ENCODE results near the gene KCNJ18. TPM values are rescaled to one million over a fixed set of nuclear protein-coding genes. Genes with fewer than 3 reads are reported as not detected.
"Not testable (repeated sequence)": the region's sequence is repeated elsewhere in the genome, so short reads cannot be mapped to it uniquely, and the experiment has no call there.

The KCNJ18 gene
- total RNA-seq, 1 experiment from 2014 or later, result not detected

- H4K20me1 ChIP-seq (ENCODE audit: control insufficient read depth, insufficient read depth, insufficient read length); H4K8ac ChIP-seq (replicated peaks; ENCODE audit: insufficient read length, low read depth, low read length); H3K4me1 ChIP-seq (ENCODE audit: insufficient read depth, low read length); H3T11ph ChIP-seq (ENCODE audit: low read length); DNase-seq; H2BK5ac ChIP-seq (ENCODE audit: insufficient read length, low read length); H3K23me2 ChIP-seq (ENCODE audit: insufficient read length, low read depth, low read length, poor library complexity, severe bottlenecking); H3K79me1 ChIP-seq (ENCODE audit: insufficient read depth, low read depth, low read length, poor library complexity, severe bottlenecking); H3K14ac ChIP-seq (ENCODE audit: insufficient read depth, low read length); H3K4me3 Mint-ChIP-seq; H4K91ac ChIP-seq (ENCODE audit: insufficient read length, low read depth, low read length); H3K4me1 Mint-ChIP-seq; H3K79me2 ChIP-seq (ENCODE audit: insufficient read depth, low read length); H3K27me3 ChIP-seq (ENCODE audit: insufficient read depth, low read length); H2AK5ac ChIP-seq (ENCODE audit: insufficient read length, low read length); H3K9ac ChIP-seq (ENCODE audit: extremely low read depth, insufficient read length, low read length); H3K27me3 Mint-ChIP-seq (ENCODE audit: low read depth); H4K5ac ChIP-seq (ENCODE audit: insufficient read length, low read depth, low read length); H3K4me2 ChIP-seq (ENCODE audit: insufficient read depth, insufficient read length, low read length); H3K27ac ChIP-seq (ENCODE audit: insufficient read length, low read depth, low read length); H2BK20ac ChIP-seq (ENCODE audit: low read depth, low read length, poor library complexity, severe bottlenecking); H2BK15ac ChIP-seq (ENCODE audit: low read depth, low read length); H2AFZ ChIP-seq (ENCODE audit: low read length); H3K18ac ChIP-seq (ENCODE audit: insufficient read length, low read depth, low read length); H3K23ac ChIP-seq (ENCODE audit: insufficient read length, low read depth, low read length); H2BK120ac ChIP-seq (ENCODE audit: low read depth, low read length, poor library complexity, severe bottlenecking); H3K4ac ChIP-seq (ENCODE audit: low read depth, low read length); H3K56ac ChIP-seq (ENCODE audit: insufficient read length, low read depth, low read length); H2BK12ac ChIP-seq (ENCODE audit: insufficient read length, low read depth, low read length); H3K27ac Mint-ChIP-seq: not testable (repeated sequence)
- peaks cover 48% of the 10 kb centered on the region for H3K9me3 ChIP-seq (ENCODE audit: control insufficient read depth, low read depth, low read length)
- no CpG with 5 or more reads among the region's 17 CpGs for WGBS (ENCODE audit: extremely low coverage, insufficient read length, low lambda C conversion rate)
- Mint-ChIP-seq H3K36me3 (ENCODE audit: insufficient read depth in 1 of 3, low read depth in 3 of 3) (peaks cover 13 to 32% (median 19%) of the 10 kb centered on the region in 3 experiments; a peak in 6 of 7 replicates), H3K9me3 (peaks cover 67 to 79% of the 10 kb centered on the region in 2 experiments)
Observed at GRCh38 chr17:21707711-21708611, 15.6 kb downstream of the KCNJ18 start.

- not testable (repeated sequence) for H3K4me3 Mint-ChIP-seq; H3K4me1 Mint-ChIP-seq; H3T11ph ChIP-seq (ENCODE audit: low read length); H3K27ac Mint-ChIP-seq; H4K91ac ChIP-seq (ENCODE audit: insufficient read length, low read depth, low read length); H3K9ac ChIP-seq (ENCODE audit: extremely low read depth, insufficient read length, low read length); H2AK5ac ChIP-seq (ENCODE audit: insufficient read length, low read length); H3K27ac ChIP-seq (ENCODE audit: insufficient read length, low read depth, low read length); H3K79me1 ChIP-seq (ENCODE audit: insufficient read depth, low read depth, low read length, poor library complexity, severe bottlenecking); H4K8ac ChIP-seq (replicated peaks; ENCODE audit: insufficient read length, low read depth, low read length); H2BK12ac ChIP-seq (ENCODE audit: insufficient read length, low read depth, low read length); H2BK20ac ChIP-seq (ENCODE audit: low read depth, low read length, poor library complexity, severe bottlenecking); H3K27me3 ChIP-seq (ENCODE audit: insufficient read depth, low read length); H3K27me3 Mint-ChIP-seq (ENCODE audit: low read depth); DNase-seq; H3K4me2 ChIP-seq (ENCODE audit: insufficient read depth, insufficient read length, low read length); H3K4me1 ChIP-seq (ENCODE audit: insufficient read depth, low read length); H3K18ac ChIP-seq (ENCODE audit: insufficient read length, low read depth, low read length); H3K23me2 ChIP-seq (ENCODE audit: insufficient read length, low read depth, low read length, poor library complexity, severe bottlenecking); H2BK15ac ChIP-seq (ENCODE audit: low read depth, low read length); H4K20me1 ChIP-seq (ENCODE audit: control insufficient read depth, insufficient read depth, insufficient read length); H3K79me2 ChIP-seq (ENCODE audit: insufficient read depth, low read length); H2BK5ac ChIP-seq (ENCODE audit: insufficient read length, low read length); H3K23ac ChIP-seq (ENCODE audit: insufficient read length, low read depth, low read length); H2BK120ac ChIP-seq (ENCODE audit: low read depth, low read length, poor library complexity, severe bottlenecking); H3K14ac ChIP-seq (ENCODE audit: insufficient read depth, low read length); H3K4ac ChIP-seq (ENCODE audit: low read depth, low read length); H4K5ac ChIP-seq (ENCODE audit: insufficient read length, low read depth, low read length); H3K56ac ChIP-seq (ENCODE audit: insufficient read length, low read depth, low read length); H2AFZ ChIP-seq (ENCODE audit: low read length)
- peaks cover 13 to 35% (median 21%) of the 10 kb centered on the region in 3 experiments; a peak in 6 of 7 replicates for H3K36me3 Mint-ChIP-seq (ENCODE audit: insufficient read depth in 1 of 3, low read depth in 3 of 3)
- peaks cover 48% of the 10 kb centered on the region for H3K9me3 ChIP-seq (ENCODE audit: control insufficient read depth, low read depth, low read length)
- no CpG with 5 or more reads among the region's 15 CpGs for WGBS (ENCODE audit: extremely low coverage, insufficient read length, low lambda C conversion rate)
- peaks cover 70 to 80% of the 10 kb centered on the region in 2 experiments for H3K9me3 Mint-ChIP-seq
Observed at GRCh38 chr17:21708612-21709535, 16.6 kb downstream of the KCNJ18 start.
